ENCODE measurements around the gene MTHFR. TPM values are rescaled to one million over a fixed set of nuclear protein-coding genes. Genes with fewer than 3 reads are reported as not detected.

Gene MTHFR
- total and polyA plus RNA-seq, 2 of the 8 experiments (the other 6 are each of a cell fraction or from before 2014, with no cell fraction given): 8.7 to 18.5 TPM

GRCh38 chr1:11793819-11794218, 11.9 kb downstream of the MTHFR start:
- Histone ChIP-seq H2BK15ac (ENCODE audit: low read length) (no peak overlapping the region), H3K79me1 (ENCODE audit: low read depth, low read length) (no peaks in the 10 kb centered on the region; the same call in 1 of the 2 replicates), H3K36me3 (ENCODE audit: control insufficient read depth in 2 of 4, insufficient read depth in 4 of 4, low read length in 3 of 4) (peaks cover 9 to 21% (median 11%) of the 10 kb centered on the region in 4 experiments; a peak in 5 of 8 replicates), H3K79me2 (ENCODE audit: control insufficient read depth in 1 of 2, insufficient read depth in 2 of 2, low read length in 2 of 2) (no peaks in the 10 kb centered on the region), H3K23ac (ENCODE audit: insufficient read length) (no peak overlapping the region), H2BK12ac (ENCODE audit: low read depth, low read length) (no peak overlapping the region), H3K4me2 (ENCODE audit: insufficient read depth in 1 of 2, low read depth in 2 of 2, low read length in 2 of 2) (no peak overlapping the region), H3K4me1 (replicated peaks in 1 of 4; ENCODE audit: control insufficient read depth in 3 of 4, insufficient read depth in 4 of 4, low read length in 3 of 4) (no peaks in the 10 kb centered on the region), H3K18ac (ENCODE audit: extremely low read depth, low read length) (no peak overlapping the region), H3K27ac (ENCODE audit: low read depth, low read length) (no peak overlapping the region), H3K56ac (replicated peaks; ENCODE audit: insufficient read length, low read depth, low read length) (no peak overlapping the region), H3K23me2 (ENCODE audit: low read depth, low read length) (no peaks in the 10 kb centered on the region), H2BK120ac (replicated peaks; ENCODE audit: low read depth, low read length) (no peak overlapping the region), H3K4me3 (ENCODE audit: extremely low read depth in 1 of 4, insufficient read depth in 2 of 4, low read depth in 3 of 4, low read length in 4 of 4) (no peak overlapping the region), H2BK5ac (ENCODE audit: low read depth, low read length) (no peak overlapping the region), H3K4ac (replicated peaks; ENCODE audit: insufficient read length, low read depth, low read length) (no peak overlapping the region), H4K8ac (ENCODE audit: extremely low read depth, insufficient read depth, low read length) (no peak overlapping the region), H4K91ac (replicated peaks; ENCODE audit: insufficient read length, low read length) (no peak overlapping the region), H2BK20ac (ENCODE audit: low read length) (no peak overlapping the region), H3K9me3 (ENCODE audit: insufficient read depth in 2 of 2, low read depth in 1 of 2, low read length in 1 of 2) (no peaks in the 10 kb centered on the region), H4K5ac (ENCODE audit: insufficient read length, low read depth, low read length) (no peak overlapping the region), H2AFZ (ENCODE audit: low read length) (no peak overlapping the region), H3K27me3 (replicated peaks in 1 of 4; ENCODE audit: control insufficient read depth in 3 of 4, extremely low read depth in 1 of 4, insufficient read depth in 3 of 4, low read length in 3 of 4) (no peaks in the 10 kb centered on the region), H2AK5ac (ENCODE audit: low read depth, low read length) (no peak overlapping the region), H3K9ac (replicated peaks in 1 of 4; ENCODE audit: extremely low read depth in 1 of 4, low read depth in 3 of 4, low read length in 3 of 4) (no peak overlapping the region), H4K20me1 (replicated peaks in 1 of 2; ENCODE audit: control insufficient read depth in 1 of 2, insufficient read depth in 2 of 2, low read length in 2 of 2) (peaks cover 0 to 5% of the 10 kb centered on the region in 2 experiments), H3K14ac (ENCODE audit: insufficient read length) (no peak overlapping the region)
- CTCF ChIA-PET (ENCODE audit: partially characterized antibody): interaction anchor here (0.7 to 1.2 kb wide), 3 partner anchors 8 to 104 kb away, joined by 3 to 6 read pairs (median 3); no protein-coding TSS in a partner anchor
- FAIRE-seq: no peak
- POLR2A ChIA-PET (ENCODE audit: partially characterized antibody): interaction anchor here (1.2 to 2.4 kb wide), 6 partner anchors 9 to 103 kb away, joined by 3 to 9 read pairs (median 4); partner anchors contain the start of gene DRAXIN
- 96% methylated on average over 14 of the region's 15 CpGs; no CpG with 5 or more reads in 1 of the 2 experiments for WGBS, 2 experiments (ENCODE audit: extremely low coverage in 1 of 2, insufficient coverage in 1 of 2, insufficient read length in 1 of 2, insufficient replicate concordance in 2 of 2, low coverage in 1 of 2, low lambda C conversion rate in 2 of 2, missing lambda C conversion rate in 1 of 2)
- no peak for DNase-seq (ENCODE audit: low read depth in 1 of 2, low spot score in 2 of 2)
- TF ChIP-seq EP300 (IDR thresholded peaks at IDR 0.05; ENCODE audit: borderline replicate concordance in 1 of 2, low read depth in 2 of 2, low read length in 2 of 2): no peak
- TF ChIP-seq POLR2A (IDR thresholded peaks at IDR 0.05; ENCODE audit: control extremely low read depth in 1 of 2, low read depth in 2 of 2, low read length in 2 of 2): no peak

Data from H1 (cell line).